Stimulated activated CD8-positive, alpha-beta memory T cell treated with anti-CD3 and anti-CD28 coated beads, Interleukin-4, amount 100 ng/mL, for 24 hours (primary cell): ENCODE results near the gene AHNAK2.
"Not testable (repeated sequence)": the region's sequence is repeated elsewhere in the genome, so short reads cannot be mapped to it uniquely, and the experiment has no call there.

Experiments
- DNase-seq: peaks from one replicate; pipeline ENCODE4 v3.0.0-alpha.2; 2020; ENCODE audit warnings: low read depth

The AHNAK2 gene

GRCh38 chr14:104927432-104927816 lies 50.8 kb downstream of the AHNAK2 start:
- DNase-seq, result no peak

- no peak for DNase-seq
These were observed 51.3 kb downstream of the AHNAK2 start for GRCh38 chr14:104926619-104927431.

DNA sequence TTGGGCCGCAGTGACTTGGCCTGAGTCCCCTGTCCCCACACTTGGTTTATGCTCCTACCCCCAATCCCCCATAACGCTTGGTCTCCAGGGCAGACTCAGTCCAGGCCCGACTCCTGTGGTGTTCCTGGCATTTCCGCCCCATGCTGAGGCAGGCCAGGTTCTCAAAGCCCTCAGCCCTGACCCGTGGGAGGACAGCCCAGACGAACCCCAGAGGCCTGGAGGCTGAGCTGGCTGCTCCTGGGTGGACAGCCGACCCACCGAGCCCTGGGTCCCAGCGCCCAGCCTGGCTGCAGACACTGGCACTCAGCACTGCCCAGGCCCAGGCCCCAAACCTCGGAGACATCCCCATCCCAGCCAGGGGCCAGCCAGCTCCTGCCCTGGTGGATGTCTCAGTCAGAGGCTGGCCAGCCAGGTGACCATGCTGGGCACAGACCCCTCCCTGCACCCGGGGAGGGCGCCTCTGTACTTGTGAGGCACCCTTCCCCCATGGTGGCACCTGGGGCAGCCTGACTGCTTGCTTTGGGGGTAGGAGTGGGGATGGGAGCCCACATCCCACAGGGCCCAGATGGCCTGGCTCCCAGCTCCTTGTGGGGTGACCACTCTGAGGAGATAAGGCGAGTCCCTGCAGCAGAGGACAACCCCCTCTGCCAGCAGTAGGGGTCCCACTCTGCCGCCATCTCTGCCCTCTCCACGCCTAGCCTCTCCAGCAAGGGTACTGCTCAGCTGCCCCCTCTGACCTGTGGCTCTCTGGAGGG lies 52.1 kb downstream of the AHNAK2 start:
- DNase-seq, result no peak

DNA sequence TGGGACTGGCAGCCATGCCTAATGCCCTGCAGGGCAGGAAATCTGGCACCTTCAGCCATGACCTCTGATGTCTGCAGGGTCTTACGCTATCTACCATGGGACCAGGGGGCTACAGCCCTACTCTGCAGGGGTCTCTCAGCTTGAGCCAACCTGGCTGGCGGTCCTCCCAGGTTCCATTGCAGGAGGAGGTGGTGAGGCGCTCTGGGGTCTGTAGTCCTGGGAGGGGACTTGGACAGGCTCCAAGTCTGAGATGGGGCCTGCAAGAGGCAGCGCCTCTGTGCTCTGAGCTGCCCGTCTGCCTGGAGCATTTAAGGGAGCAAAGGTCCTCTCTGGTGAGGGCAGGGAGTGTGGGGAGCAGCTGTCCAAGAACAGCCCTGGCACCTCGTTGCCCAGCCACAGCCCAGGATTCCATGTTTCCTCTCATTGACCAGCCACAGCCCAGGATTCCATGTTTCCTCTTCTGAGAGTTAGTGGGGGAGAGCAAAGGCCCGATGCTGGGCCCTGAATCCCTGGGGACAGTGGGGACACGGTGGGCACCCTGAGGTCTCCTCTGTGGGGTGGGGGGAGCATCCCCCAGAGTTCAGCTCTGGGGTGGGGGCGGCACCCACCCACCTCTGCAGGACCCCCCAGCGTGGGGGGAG lies 52.8 kb downstream of the AHNAK2 start:
- DNase-seq, result no peak

GRCh38 chr14:104924421-104925213 lies 53.6 kb downstream of the AHNAK2 start, which contains the start of gene PLD4:
Gene PLD4, plus strand, starts transcription at chr14:104924879. Its CDS starts 2,262 bp downstream, at chr14:104927141.
- no peak for DNase-seq

DNA sequence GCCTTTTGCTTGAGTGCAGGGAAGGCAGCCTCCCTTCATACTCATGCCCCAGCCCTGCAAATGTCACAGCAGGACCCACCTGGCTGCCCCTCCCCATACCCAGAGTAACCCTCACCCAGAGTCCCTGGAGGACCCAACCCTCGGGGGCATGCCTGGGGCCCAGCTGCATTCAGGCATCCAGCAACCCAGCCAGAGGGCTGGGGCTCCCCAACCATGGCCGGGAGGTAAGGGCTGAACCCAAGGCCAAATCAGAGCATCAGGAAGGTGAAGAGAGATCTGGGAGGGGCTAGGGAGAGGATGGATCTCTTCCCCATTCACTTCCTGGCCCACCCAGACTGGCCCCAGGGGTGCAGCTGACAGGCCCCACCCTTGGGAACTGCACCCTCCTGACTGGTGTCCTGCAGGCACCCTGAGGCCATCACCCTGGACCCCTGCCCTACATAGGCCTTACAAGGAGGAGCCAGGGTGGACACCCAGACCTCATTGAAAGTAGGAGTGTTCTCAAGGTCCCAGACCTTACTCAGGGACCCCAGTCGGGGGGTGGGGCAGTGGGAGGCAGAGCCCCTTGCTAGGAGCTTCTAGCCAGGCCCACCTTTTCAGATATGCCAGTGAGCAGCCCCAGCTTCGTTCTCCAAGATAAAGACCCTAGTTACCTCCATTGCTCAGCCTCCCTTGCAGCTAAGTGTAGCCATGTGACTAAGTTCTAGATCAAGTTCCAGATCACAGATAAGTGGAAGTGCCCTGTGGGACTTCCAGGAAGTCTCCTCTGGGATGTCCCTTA lies 54.3 kb downstream of the AHNAK2 start:
- no peak for DNase-seq

DNA sequence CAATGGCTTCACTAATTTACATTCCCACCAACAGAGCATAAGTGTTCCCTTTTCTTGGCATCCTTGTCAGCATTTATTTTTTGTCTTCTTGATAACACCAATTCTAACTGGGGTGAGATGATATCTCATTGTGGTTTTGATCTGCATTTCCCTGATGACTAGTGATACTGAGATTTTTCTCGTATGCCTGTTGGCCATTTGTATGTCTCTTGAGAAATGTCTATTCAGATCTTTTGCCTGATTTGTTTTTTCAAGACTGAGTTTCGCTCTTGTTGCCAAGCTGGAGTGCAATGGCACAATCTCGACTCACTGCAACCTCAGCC lies 58.2 kb downstream of the AHNAK2 start:
- no peak for DNase-seq

- DNase-seq, result not testable (repeated sequence)
These were observed 58.8 kb downstream of the AHNAK2 start for GRCh38 chr14:104919152-104919992.

- DNase-seq, result no peak
These were observed 60.2 kb downstream of the AHNAK2 start for GRCh38 chr14:104917993-104918392.

- DNase-seq, result no peak
These were observed 61.1 kb downstream of the AHNAK2 start for GRCh38 chr14:104917116-104917515.

DNA sequence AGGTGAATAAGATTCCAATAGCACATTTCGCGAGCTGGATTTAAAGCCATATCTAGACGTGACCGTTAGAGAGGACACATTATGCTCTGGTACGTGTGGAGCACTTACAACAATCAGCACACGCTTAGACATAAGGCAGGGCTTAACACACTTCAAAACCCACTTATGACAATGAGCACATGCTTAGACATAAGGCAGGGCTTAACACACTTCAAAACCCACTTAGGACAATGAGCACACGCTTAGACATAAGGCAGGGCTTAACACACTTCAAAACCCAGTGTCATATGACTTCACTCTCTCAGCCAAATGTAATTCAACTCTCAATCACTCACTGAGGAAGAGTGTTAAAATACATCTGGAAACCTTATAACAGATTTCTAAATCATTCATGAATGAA lies 64.7 kb downstream of the AHNAK2 start:
- DNase-seq, result no peak

GRCh38 chr14:104912053-104912452 lies 66.1 kb downstream of the AHNAK2 start:
- DNase-seq, result no peak

GRCh38 chr14:104908303-104908702 lies 69.9 kb downstream of the AHNAK2 start:
- no peak for DNase-seq

GRCh38 chr14:104905579-104905933 lies 72.6 kb downstream of the AHNAK2 start:
- not testable (repeated sequence) for DNase-seq

DNA sequence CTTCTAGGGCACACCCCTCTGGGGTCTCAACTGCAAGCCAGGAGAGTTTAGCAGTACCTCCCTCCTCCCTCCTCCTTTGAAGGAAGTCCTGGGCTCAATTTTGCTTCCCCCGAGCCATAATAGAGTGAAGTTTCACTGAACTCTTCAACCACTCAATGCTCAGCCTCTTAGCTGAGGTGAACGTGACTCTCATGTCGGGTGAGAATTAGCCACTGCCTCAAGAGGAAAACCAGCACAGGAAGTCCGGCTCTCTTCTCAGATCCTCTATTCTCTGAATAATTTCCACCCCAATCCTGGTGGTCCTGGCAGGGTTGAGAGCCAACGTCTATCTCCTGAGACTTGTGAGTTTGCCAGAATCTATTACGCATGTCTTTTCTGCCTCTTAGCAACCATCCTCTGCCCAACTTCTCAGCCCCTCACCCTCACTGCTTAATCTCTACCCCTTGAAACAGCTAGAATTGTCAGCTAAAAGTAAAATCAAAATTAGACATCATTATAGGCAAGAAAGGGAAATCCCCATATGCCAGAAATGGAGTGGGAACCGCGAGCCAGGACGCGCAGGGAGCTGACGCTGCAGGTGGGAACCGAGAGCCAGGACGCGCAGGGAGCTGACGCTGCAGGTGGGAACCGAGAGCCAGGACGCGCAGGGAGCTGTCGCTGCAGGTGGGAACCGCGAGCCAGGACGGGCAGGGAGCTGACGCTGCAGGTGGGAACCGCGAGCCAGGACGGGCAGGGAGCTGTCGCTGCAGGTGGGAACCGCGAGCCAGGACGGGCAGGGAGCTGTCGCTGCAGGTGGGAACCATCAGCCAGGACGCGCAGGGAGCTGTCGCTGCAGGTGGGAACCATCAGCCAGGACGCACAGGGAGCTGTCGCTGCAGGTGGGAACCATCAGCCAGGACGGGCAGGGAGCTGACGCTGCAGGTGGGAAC lies 73.3 kb downstream of the AHNAK2 start:
- DNase-seq, result not testable (repeated sequence)

DNA sequence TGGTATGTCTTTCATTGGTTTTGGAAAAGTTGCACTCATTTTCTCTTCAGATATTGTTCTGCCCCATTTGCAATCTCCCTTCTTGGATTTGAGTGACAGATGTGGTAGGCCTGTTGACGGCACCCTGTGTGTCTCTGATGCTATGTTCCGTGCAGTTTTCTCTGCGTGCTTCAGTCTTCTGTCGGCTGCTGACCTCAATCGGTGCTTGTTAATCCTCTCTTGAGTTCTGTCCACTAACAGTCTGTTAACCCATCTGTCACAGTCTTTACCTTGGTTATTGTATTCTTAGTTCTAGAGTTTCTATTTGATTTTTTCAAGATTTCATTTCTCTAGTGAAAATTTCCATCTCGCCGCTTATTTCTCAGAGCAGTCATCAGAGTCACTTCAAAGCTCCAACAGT lies 74.2 kb downstream of the AHNAK2 start:
- DNase-seq, result no peak

GRCh38 chr14:104900639-104901512 lies 77.3 kb downstream of the AHNAK2 start:
- DNase-seq, result no peak

- DNase-seq, result no peak
These were observed 78.4 kb downstream of the AHNAK2 start for GRCh38 chr14:104899781-104900180.
